Measurements from ENCODE around the gene TGFBR3L. TPM values are rescaled to one million over a fixed set of nuclear protein-coding genes. Genes with fewer than 3 reads are reported as not detected.

Gene TGFBR3L
- total RNA-seq, 1 donor from 2014 or later: 1.8 TPM

GRCh38 chr19:7879111-7879807 lies 35.4 kb upstream of the TGFBR3L start:
- Mint-ChIP-seq H3K27ac (no peak overlapping the region), H3K36me3 (no peaks in the 10 kb centered on the region), H3K4me1 (peaks cover 4% of the 10 kb centered on the region), H3K9me3 (peaks cover 3% of the 10 kb centered on the region), H3K27me3 (ENCODE audit: insufficient read depth, low read depth) (peaks cover 6% of the 10 kb centered on the region), H3K4me3 (no peak overlapping the region)
- no peaks in the 10 kb centered on the region for H3K9me3 ChIP-seq (ENCODE audit: low read depth)
- H3K4me1 ChIP-seq: peaks cover 4% of the 10 kb centered on the region
- H3K9ac ChIP-seq: no peak overlapping the region
- H3K4me3 ChIP-seq: no peak overlapping the region
- H4K20me1 ChIP-seq (ENCODE audit: low read depth): no peaks in the 10 kb centered on the region
- peaks cover 10% of the 10 kb centered on the region for H3F3A ChIP-seq (ENCODE audit: low read depth)
- no peaks in the 10 kb centered on the region for H3K79me2 ChIP-seq (ENCODE audit: low read depth)
- TF ChIP-seq CTCF (IDR thresholded peaks at IDR 0.05) (no peak), EZH2phosphoT487 (IDR thresholded peaks at IDR 0.05) (no peak), EZH2 (IDR thresholded peaks at IDR 0.05) (no peak)
- no peak for DNase-seq (ENCODE audit: low spot score)
- H3K4me2 ChIP-seq: no peak overlapping the region
- no peak overlapping the region for H2AFZ ChIP-seq (replicated peaks)
- H3K36me3 ChIP-seq: no peaks in the 10 kb centered on the region
- no peak overlapping the region for H3K27ac ChIP-seq
- no peaks in the 10 kb centered on the region for H3K27me3 ChIP-seq

GRCh38 chr19:7879836-7880235 lies 34.8 kb upstream of the TGFBR3L start:
- no peaks in the 10 kb centered on the region for H4K20me1 ChIP-seq (ENCODE audit: low read depth)
- no peaks in the 10 kb centered on the region for H3K27me3 ChIP-seq
- no peaks in the 10 kb centered on the region for H3K36me3 ChIP-seq
- DNase-seq (ENCODE audit: low spot score): peak; percentile 41
- H3K36me3 Mint-ChIP-seq: no peaks in the 10 kb centered on the region
- no peak overlapping the region for H3K4me3 ChIP-seq
- H3K9me3 ChIP-seq (ENCODE audit: low read depth): no peaks in the 10 kb centered on the region
- peaks cover 6% of the 10 kb centered on the region for H3K27me3 Mint-ChIP-seq (ENCODE audit: insufficient read depth, low read depth)
- peaks cover 6% of the 10 kb centered on the region for H3F3A ChIP-seq (ENCODE audit: low read depth)
- H3K4me3 Mint-ChIP-seq: no peak overlapping the region
- TF ChIP-seq EZH2 (IDR thresholded peaks at IDR 0.05) (no peak), EZH2phosphoT487 (IDR thresholded peaks at IDR 0.05) (no peak), CTCF (IDR thresholded peaks at IDR 0.05) (no peak)
- no peak overlapping the region for H3K27ac ChIP-seq
- H3K79me2 ChIP-seq (ENCODE audit: low read depth): no peaks in the 10 kb centered on the region
- H3K4me1 ChIP-seq: peaks cover 2% of the 10 kb centered on the region
- H3K4me1 Mint-ChIP-seq: peaks cover 1% of the 10 kb centered on the region
- no peak overlapping the region for H3K4me2 ChIP-seq
- peaks cover 3% of the 10 kb centered on the region for H3K9me3 Mint-ChIP-seq
- no peak overlapping the region for H2AFZ ChIP-seq (replicated peaks)
- H3K9ac ChIP-seq: no peak overlapping the region
- no peak overlapping the region for H3K27ac Mint-ChIP-seq

GRCh38 chr19:7881910-7882309 lies 32.7 kb upstream of the TGFBR3L start:
- DNase-seq (ENCODE audit: low spot score): no peak
- TF ChIP-seq EZH2 (IDR thresholded peaks at IDR 0.05) (no peak), EZH2phosphoT487 (IDR thresholded peaks at IDR 0.05) (no peak), CTCF (IDR thresholded peaks at IDR 0.05) (no peak)
- H3K36me3 Mint-ChIP-seq: no peaks in the 10 kb centered on the region
- no peak overlapping the region for H2AFZ ChIP-seq (replicated peaks)
- H3K27me3 ChIP-seq: peaks cover 11% of the 10 kb centered on the region
- no peak overlapping the region for H3K4me3 Mint-ChIP-seq
- no peak overlapping the region for H3K4me2 ChIP-seq
- peaks cover 8% of the 10 kb centered on the region for H3K27me3 Mint-ChIP-seq (ENCODE audit: insufficient read depth, low read depth)
- H3K9ac ChIP-seq: no peak overlapping the region
- H3K27ac Mint-ChIP-seq: peak overlapping the region; percentile 6
- no peak overlapping the region for H3K27ac ChIP-seq
- H4K20me1 ChIP-seq (ENCODE audit: low read depth): no peaks in the 10 kb centered on the region
- no peaks in the 10 kb centered on the region for H3K36me3 ChIP-seq
- no peaks in the 10 kb centered on the region for H3F3A ChIP-seq (ENCODE audit: low read depth)
- H3K4me3 ChIP-seq: no peak overlapping the region
- H3K4me1 ChIP-seq: no peaks in the 10 kb centered on the region
- H3K9me3 Mint-ChIP-seq: peaks cover 3% of the 10 kb centered on the region
- peaks cover 3% of the 10 kb centered on the region for H3K4me1 Mint-ChIP-seq
- H3K9me3 ChIP-seq (ENCODE audit: low read depth): no peaks in the 10 kb centered on the region
- no peaks in the 10 kb centered on the region for H3K79me2 ChIP-seq (ENCODE audit: low read depth)

Data from neural progenitor cell (in vitro differentiated cells).